ENCODE results near the gene CDS2. TPM values are rescaled to one million over a fixed set of nuclear protein-coding genes. Genes with fewer than 3 reads are reported as not detected.

Gene CDS2
- total RNA-seq, 1 experiment from 2014 or later: 49.1 TPM

DNA sequence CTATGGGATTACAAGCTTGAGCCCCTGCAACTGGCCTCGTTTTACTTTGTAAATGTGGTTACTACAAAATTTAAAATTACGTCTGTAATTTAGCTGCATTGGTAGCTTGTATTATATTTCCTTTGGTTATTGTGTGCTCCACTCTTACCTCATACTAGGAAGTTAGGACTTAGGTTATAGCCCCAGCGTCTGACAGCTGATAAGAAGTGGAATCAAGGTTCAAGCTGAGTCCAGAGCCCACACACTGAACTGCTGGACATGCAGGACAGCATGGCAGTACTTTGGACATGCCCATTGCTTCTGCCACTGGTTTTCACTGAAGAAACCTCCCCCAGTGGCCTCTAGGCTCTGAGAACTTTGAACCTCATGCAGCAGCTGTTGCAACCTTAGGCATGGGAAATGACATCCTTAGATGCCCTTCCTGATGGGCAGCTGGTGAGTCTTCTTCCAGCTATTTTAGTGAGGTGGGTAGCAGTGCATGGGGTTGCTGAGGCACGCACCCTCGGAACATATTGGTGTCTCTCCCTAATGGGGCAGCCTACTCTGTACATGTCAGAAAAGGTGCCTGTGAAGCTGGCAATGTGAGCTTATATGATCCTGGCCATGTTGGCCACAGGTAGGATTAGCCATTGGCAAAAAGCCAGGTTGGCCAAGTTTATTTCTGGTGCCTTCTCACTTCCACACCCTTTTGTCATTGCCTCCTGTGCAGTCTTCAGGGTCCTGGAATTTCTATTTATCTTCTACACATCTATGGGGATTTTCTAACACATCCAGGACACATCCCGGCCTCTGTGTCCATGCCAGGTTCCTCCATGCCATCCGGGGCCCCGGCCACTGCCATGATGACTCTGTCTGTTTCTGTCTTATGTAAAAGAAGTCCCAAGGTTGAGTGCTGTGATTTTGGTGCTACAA lies 85.3 kb downstream of the CDS2 start:
- no peak overlapping the region for H3K27ac Mint-ChIP-seq

DNA sequence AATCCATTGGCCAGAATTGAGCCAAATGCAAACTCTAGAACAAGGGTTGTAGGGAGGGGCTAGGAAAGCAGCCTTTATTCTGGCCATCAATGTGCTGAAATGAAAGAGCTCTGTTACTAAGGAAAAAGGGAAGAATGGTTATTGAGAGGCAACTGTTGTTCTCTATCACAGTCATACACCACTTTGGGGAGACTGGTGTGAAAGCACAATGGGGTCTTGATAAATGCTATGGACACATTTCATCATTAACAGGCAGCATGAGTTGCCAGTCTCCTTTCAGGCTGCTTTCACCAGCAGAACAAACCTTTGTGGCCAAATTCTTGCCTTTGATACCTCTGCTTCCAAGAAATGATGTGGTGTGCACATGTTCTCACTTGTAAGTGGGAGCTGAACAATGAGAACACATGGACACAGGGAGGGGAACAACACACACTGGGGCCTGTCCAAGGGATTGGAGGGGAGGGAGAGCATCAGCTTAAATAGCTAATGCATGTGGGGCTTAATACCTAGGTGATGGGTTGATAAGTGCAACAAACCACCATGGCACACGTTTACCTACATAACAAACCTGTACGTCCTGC lies 86.2 kb downstream of the CDS2 start:
- Mint-ChIP-seq H3K4me1 (peaks cover 14% of the 10 kb centered on the region), H3K27me3 (ENCODE audit: low read depth) (no peaks in the 10 kb centered on the region), H3K36me3 (no peaks in the 10 kb centered on the region), H3K27ac (no peak overlapping the region), H3K4me3 (no peak overlapping the region), H3K9me3 (no peaks in the 10 kb centered on the region)
- no peak for ATAC-seq
- ChIA-PET CTCF (interaction anchor here (1.8 to 6.9 kb wide), 4 partner anchors 8 to 86 kb away, joined by 4 to 68 read pairs (median 30); partner anchors contain the start of gene CDS2), POLR2A (no interaction called here)
- DNase-seq (ENCODE audit: low spot score): no peak
- TF ChIP-seq, protein P1, sequence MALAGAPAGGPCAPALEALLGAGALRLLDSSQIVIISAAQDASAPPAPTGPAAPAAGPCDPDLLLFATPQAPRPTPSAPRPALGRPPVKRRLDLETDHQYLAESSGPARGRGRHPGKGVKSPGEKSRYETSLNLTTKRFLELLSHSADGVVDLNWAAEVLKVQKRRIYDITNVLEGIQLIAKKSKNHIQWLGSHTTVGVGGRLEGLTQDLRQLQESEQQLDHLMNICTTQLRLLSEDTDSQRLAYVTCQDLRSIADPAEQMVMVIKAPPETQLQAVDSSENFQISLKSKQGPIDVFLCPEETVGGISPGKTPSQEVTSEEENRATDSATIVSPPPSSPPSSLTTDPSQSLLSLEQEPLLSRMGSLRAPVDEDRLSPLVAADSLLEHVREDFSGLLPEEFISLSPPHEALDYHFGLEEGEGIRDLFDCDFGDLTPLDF (CRISPR knock-in tag; IDR thresholded peaks at IDR 0.05): no peak
- no peak for TF ChIP-seq FOXP1 (CRISPR knock-in tag; IDR thresholded peaks at IDR 0.05; ENCODE audit: borderline replicate concordance)
- no peak for TF ChIP-seq NR3C1 (CRISPR knock-in tag; conservative IDR thresholded peaks at IDR 0.05; ENCODE audit: low read depth)
- TF ChIP-seq, protein P2, sequence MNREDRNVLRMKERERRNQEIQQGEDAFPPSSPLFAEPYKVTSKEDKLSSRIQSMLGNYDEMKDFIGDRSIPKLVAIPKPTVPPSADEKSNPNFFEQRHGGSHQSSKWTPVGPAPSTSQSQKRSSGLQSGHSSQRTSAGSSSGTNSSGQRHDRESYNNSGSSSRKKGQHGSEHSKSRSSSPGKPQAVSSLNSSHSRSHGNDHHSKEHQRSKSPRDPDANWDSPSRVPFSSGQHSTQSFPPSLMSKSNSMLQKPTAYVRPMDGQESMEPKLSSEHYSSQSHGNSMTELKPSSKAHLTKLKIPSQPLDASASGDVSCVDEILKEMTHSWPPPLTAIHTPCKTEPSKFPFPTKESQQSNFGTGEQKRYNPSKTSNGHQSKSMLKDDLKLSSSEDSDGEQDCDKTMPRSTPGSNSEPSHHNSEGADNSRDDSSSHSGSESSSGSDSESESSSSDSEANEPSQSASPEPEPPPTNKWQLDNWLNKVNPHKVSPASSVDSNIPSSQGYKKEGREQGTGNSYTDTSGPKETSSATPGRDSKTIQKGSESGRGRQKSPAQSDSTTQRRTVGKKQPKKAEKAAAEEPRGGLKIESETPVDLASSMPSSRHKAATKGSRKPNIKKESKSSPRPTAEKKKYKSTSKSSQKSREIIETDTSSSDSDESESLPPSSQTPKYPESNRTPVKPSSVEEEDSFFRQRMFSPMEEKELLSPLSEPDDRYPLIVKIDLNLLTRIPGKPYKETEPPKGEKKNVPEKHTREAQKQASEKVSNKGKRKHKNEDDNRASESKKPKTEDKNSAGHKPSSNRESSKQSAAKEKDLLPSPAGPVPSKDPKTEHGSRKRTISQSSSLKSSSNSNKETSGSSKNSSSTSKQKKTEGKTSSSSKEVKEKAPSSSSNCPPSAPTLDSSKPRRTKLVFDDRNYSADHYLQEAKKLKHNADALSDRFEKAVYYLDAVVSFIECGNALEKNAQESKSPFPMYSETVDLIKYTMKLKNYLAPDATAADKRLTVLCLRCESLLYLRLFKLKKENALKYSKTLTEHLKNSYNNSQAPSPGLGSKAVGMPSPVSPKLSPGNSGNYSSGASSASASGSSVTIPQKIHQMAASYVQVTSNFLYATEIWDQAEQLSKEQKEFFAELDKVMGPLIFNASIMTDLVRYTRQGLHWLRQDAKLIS (CRISPR knock-in tag; IDR thresholded peaks at IDR 0.05; ENCODE audit: borderline replicate concordance): no peak
- TF ChIP-seq, protein P3, sequence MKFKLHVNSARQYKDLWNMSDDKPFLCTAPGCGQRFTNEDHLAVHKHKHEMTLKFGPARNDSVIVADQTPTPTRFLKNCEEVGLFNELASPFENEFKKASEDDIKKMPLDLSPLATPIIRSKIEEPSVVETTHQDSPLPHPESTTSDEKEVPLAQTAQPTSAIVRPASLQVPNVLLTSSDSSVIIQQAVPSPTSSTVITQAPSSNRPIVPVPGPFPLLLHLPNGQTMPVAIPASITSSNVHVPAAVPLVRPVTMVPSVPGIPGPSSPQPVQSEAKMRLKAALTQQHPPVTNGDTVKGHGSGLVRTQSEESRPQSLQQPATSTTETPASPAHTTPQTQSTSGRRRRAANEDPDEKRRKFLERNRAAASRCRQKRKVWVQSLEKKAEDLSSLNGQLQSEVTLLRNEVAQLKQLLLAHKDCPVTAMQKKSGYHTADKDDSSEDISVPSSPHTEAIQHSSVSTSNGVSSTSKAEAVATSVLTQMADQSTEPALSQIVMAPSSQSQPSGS (CRISPR knock-in tag; IDR thresholded peaks at IDR 0.05; ENCODE audit: borderline replicate concordance, low read depth): no peak
- TF ChIP-seq EMX1 (CRISPR knock-in tag; IDR thresholded peaks at IDR 0.05): no peak
- TF ChIP-seq, protein P4, sequence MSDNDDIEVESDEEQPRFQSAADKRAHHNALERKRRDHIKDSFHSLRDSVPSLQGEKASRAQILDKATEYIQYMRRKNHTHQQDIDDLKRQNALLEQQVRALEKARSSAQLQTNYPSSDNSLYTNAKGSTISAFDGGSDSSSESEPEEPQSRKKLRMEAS (CRISPR knock-in tag; IDR thresholded peaks at IDR 0.05): no peak
- TF ChIP-seq SMAD4 (CRISPR knock-in tag; IDR thresholded peaks at IDR 0.05): no peak
- no peak for TF ChIP-seq ZNF263 (CRISPR knock-in tag; IDR thresholded peaks at IDR 0.05; ENCODE audit: low read depth)
- TF ChIP-seq, protein P5, sequence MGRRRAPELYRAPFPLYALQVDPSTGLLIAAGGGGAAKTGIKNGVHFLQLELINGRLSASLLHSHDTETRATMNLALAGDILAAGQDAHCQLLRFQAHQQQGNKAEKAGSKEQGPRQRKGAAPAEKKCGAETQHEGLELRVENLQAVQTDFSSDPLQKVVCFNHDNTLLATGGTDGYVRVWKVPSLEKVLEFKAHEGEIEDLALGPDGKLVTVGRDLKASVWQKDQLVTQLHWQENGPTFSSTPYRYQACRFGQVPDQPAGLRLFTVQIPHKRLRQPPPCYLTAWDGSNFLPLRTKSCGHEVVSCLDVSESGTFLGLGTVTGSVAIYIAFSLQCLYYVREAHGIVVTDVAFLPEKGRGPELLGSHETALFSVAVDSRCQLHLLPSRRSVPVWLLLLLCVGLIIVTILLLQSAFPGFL (CRISPR knock-in tag; IDR thresholded peaks at IDR 0.05; ENCODE audit: borderline replicate concordance): no peak

More for the DNA sequence above, 85.3 kb downstream of the CDS2 start:
- DNase-seq (ENCODE audit: low spot score) (no peak), ATAC-seq (no peak)
- H3K4me1 Mint-ChIP-seq: peaks cover 14% of the 10 kb centered on the region
- no peaks in the 10 kb centered on the region for H3K27me3 Mint-ChIP-seq (ENCODE audit: low read depth)
- no peak overlapping the region for H3K4me3 Mint-ChIP-seq
- no peaks in the 10 kb centered on the region for H3K9me3 Mint-ChIP-seq
- ChIA-PET POLR2A (no interaction called here), CTCF (interaction anchor here (1.2 to 6.9 kb wide), 3 partner anchors 12 to 86 kb away, joined by 3 to 68 read pairs (median 6); partner anchors contain the start of gene CDS2)
- no peaks in the 10 kb centered on the region for H3K36me3 Mint-ChIP-seq
- TF ChIP-seq, protein P6, sequence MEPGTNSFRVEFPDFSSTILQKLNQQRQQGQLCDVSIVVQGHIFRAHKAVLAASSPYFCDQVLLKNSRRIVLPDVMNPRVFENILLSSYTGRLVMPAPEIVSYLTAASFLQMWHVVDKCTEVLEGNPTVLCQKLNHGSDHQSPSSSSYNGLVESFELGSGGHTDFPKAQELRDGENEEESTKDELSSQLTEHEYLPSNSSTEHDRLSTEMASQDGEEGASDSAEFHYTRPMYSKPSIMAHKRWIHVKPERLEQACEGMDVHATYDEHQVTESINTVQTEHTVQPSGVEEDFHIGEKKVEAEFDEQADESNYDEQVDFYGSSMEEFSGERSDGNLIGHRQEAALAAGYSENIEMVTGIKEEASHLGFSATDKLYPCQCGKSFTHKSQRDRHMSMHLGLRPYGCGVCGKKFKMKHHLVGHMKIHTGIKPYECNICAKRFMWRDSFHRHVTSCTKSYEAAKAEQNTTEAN (CRISPR knock-in tag; IDR thresholded peaks at IDR 0.05): no peak
- TF ChIP-seq ELF4 (CRISPR knock-in tag; IDR thresholded peaks at IDR 0.05; ENCODE audit: low read depth) (no peak), GABPB1 (CRISPR knock-in tag; IDR thresholded peaks at IDR 0.05) (peak; percentile 48; the same call in 1 of the 2 replicates), ZNF232 (CRISPR knock-in tag; IDR thresholded peaks at IDR 0.05) (no peak), ZNF671 (CRISPR knock-in tag; IDR thresholded peaks at IDR 0.05) (no peak), JAZF1 (CRISPR knock-in tag; IDR thresholded peaks at IDR 0.05) (no peak), NR2C2 (CRISPR knock-in tag; IDR thresholded peaks at IDR 0.05) (no peak)
- TF ChIP-seq, protein P7, sequence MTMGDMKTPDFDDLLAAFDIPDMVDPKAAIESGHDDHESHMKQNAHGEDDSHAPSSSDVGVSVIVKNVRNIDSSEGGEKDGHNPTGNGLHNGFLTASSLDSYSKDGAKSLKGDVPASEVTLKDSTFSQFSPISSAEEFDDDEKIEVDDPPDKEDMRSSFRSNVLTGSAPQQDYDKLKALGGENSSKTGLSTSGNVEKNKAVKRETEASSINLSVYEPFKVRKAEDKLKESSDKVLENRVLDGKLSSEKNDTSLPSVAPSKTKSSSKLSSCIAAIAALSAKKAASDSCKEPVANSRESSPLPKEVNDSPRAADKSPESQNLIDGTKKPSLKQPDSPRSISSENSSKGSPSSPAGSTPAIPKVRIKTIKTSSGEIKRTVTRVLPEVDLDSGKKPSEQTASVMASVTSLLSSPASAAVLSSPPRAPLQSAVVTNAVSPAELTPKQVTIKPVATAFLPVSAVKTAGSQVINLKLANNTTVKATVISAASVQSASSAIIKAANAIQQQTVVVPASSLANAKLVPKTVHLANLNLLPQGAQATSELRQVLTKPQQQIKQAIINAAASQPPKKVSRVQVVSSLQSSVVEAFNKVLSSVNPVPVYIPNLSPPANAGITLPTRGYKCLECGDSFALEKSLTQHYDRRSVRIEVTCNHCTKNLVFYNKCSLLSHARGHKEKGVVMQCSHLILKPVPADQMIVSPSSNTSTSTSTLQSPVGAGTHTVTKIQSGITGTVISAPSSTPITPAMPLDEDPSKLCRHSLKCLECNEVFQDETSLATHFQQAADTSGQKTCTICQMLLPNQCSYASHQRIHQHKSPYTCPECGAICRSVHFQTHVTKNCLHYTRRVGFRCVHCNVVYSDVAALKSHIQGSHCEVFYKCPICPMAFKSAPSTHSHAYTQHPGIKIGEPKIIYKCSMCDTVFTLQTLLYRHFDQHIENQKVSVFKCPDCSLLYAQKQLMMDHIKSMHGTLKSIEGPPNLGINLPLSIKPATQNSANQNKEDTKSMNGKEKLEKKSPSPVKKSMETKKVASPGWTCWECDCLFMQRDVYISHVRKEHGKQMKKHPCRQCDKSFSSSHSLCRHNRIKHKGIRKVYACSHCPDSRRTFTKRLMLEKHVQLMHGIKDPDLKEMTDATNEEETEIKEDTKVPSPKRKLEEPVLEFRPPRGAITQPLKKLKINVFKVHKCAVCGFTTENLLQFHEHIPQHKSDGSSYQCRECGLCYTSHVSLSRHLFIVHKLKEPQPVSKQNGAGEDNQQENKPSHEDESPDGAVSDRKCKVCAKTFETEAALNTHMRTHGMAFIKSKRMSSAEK (CRISPR knock-in tag; IDR thresholded peaks at IDR 0.05; ENCODE audit: borderline replicate concordance): no peak
